GM12873 (cell line): ENCODE data around the gene ATP2B2.

Source experiments
- TF ChIP-seq, protein P1 (sequence below): IDR thresholded peaks from 2 replicates; pipeline ENCODE4 v1.5.1; 2012; ENCODE audit warnings: low read depth, mild to moderate bottlenecking, moderate library complexity, low read length, control low read depth; ENCODE audit not compliant: insufficient read depth; ENCODE audit errors: missing control alignments

The ATP2B2 gene

DNA sequence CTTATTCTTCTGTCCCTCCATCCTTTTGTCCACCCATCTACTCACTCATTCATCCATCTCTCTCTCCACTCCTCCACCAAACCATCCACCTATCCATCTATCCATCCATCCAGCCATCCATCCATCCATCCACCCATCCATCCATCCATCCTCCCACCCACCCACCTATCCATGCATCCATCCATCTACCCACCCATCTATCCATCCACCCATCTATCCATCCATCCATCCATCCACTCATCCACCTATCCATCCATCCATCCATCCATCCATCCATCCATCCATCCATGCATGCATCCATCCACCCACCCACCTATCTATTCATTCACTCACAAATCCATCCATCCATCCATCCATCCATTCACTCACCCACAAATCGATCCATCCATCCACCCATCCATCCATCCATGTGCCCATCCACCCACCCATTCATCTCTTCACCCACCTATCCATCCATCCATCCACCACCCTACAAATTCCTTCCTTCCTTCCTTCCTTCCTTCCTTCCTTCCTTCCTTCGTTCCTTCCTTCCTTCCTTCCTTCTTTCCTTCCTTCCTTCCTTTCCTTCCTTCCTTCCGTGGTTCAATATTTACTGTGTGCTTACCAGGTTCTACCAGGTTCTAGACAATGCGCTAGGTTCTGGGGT, 17.3 kb downstream of the ATP2B2 start:
- TF ChIP-seq, protein P1, sequence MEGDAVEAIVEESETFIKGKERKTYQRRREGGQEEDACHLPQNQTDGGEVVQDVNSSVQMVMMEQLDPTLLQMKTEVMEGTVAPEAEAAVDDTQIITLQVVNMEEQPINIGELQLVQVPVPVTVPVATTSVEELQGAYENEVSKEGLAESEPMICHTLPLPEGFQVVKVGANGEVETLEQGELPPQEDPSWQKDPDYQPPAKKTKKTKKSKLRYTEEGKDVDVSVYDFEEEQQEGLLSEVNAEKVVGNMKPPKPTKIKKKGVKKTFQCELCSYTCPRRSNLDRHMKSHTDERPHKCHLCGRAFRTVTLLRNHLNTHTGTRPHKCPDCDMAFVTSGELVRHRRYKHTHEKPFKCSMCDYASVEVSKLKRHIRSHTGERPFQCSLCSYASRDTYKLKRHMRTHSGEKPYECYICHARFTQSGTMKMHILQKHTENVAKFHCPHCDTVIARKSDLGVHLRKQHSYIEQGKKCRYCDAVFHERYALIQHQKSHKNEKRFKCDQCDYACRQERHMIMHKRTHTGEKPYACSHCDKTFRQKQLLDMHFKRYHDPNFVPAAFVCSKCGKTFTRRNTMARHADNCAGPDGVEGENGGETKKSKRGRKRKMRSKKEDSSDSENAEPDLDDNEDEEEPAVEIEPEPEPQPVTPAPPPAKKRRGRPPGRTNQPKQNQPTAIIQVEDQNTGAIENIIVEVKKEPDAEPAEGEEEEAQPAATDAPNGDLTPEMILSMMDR = no peak

DNA sequence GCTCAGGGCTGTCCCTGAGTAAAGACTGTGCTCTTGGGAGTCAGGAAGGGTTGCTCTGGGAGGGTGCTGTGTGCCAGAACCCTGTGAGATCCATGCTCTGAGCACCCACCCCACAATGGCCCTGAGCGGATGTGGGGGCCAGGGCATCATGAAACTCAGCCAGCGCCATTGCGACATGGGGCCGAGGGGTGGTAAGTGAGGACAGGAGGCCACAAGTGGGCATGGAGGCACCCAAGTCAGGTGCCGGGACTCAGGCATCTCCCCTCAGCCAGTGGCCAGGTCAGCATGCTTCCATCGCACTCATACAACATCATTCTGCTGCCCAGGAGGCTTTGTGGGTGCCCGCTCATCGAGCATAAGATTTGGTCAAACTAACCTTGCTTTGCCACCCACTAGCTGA, 19.6 kb downstream of the ATP2B2 start:
- TF ChIP-seq, protein P1 = no peak

DNA sequence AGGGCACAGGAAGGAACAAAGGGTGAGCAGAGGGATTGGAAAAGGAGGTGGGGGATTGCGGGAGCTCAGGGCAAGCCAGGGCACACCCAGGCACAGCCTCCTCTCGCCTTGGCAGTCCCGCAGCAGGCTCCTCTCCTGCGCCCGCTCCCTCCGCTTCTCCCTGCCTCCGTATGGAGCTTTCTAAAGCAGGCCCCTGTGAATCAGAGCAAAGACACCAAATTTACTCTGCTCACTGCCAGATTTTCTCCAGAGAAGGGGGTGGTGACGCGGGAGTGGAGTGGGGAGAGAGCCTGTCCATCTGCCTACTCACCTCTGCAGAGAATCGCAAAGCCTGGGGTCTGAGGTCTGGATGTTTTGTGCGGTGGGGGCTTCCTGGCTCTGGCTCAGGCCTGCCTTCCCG, 20.0 kb downstream of the ATP2B2 start:
- TF ChIP-seq, protein P1 = no peak

DNA sequence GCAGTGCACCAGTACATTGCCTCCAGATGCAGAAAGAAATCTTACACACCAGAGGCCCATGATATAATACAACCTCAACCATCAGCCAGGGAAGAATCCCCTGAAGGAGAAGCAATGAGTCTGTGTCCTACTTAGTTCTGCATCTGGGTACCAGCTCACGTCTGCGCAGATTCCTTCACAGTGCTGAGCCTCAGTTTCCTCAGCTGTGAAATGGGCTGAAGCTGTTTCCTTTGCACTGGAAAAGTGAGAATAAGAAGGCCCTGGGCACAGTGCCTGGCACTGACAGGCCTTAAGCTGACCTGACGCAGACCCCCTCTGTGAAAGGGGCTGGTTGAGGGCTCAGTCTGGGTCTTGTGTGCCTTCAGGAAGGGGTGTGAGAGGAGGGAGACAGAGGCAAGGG, 20.7 kb downstream of the ATP2B2 start:
- TF ChIP-seq, protein P1 = no peak

DNA sequence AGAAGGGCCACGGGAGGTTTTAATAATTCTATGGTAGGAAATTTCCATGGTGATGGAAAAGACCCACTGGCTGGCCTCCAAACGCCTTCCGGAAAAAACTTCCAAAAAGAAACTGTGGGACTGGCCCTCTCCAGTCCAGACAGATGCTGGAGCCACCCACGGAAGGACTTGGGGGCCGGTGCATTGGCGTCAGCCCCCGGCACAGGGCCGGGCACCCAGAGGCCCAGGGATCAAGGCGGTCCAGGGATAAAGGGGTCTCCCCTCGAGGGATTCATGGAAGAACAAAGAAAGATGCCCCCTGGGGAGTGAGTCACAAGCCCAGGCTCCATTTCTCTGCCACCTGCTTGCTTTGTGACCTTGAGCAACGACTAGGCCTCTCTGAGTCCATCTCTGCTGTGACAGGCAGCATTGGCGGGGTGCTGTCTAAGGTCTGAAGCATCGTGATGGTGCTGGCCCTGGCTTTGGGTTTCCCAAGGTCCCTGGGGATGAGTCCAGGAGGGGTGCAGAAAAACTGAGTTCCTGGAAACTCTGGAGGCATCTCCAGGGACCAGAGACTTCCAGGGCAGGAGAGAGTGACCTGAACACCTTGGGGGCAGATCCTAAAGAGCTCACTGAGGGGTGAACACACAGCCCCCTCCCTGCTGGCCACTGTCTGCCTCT, 21.6 kb downstream of the ATP2B2 start:
- TF ChIP-seq, protein P1 = no peak

DNA sequence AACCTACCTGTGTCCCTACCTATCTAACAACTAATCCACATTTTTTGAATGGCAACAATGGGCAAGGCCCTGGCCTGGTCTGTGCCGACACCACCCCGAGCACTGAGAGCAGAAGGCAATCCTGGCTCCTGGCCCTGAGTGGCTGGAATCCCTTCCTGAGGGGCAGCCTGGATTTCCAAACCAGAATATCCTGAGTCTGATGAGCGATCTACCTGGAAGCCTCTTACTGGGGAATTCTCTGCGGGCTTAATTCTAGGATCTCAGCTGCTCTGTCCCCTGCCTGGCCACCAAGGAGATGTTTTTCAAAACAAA, 22.1 kb downstream of the ATP2B2 start:
- TF ChIP-seq, protein P1 = no peak

DNA sequence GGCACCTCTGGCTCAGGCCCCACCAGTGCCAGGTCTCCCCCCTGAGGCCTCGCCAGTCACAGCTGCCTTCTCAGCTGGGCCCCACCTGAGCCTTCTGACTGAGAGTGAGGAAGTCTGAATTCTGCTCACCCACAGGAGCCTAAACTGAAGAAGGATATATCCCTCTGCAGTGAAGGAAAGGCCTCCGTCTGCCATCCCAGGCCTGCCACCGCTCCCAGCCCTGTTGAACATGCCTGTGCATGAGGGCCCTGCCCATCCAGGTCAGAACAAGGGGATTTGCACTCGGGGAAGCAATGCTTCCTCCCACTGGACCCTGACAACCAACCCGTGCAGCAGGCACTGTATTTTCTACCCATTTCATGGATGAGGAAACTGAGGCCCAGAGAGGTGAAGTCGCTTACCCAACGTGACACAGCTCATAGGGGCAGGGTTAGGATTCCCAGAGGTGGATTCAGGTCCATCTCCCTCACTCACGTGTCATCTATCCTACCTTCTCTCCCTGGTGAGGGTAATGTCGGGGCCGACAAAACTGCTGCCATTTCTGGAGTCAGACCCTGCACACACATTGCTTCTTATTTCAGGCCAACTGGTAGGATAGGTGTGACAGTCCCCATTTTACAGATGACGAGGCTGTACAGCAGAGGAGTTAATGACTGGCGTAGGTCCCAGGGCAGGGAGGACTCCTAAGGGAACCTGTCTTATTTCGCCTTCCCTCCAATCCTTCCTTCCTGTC, 22.6 kb downstream of the ATP2B2 start:
- TF ChIP-seq, protein P1 = no peak
